Left ventricle myocardium inferior (tissue), 1 donor: ENCODE results near the gene ELOB. TPM values are rescaled to one million over a fixed set of nuclear protein-coding genes. Genes with fewer than 3 reads are reported as not detected.

Experiments
- DNase-seq: peaks from one replicate; pipeline ENCODE4 v3.0.0-alpha.2; 2020
- H3K27ac ChIP-seq: fragments of 200-600 bp; replicated peaks from 2 replicates; pipeline ENCODE4 v1.8.0; 2021
- H3K27me3 ChIP-seq: fragments of 200-600 bp; 2 replicates; pipeline ENCODE4 v1.8.0; 2021; ENCODE audit warnings: low read depth
- H3K36me3 ChIP-seq: fragments of 200-600 bp; 2 replicates; pipeline ENCODE4 v1.8.0; 2021
- H3K4me1 ChIP-seq: fragments of 200-600 bp; 2 replicates; pipeline ENCODE4 v1.8.0; 2021
- H3K4me3 ChIP-seq: fragments of 200-600 bp; 2 replicates; pipeline ENCODE4 v1.8.0; 2021; ENCODE audit warnings: mild to moderate bottlenecking, moderate library complexity
- H3K9me3 ChIP-seq: fragments of 200-600 bp; replicated peaks from 2 replicates; pipeline ENCODE4 v1.8.0; 2021
- intact Hi-C: fragments of 100-400 bp; cut with micrococcal nuclease; formaldehyde crosslinking; loops from one replicate; pipeline ENCODE4 v1.11.0; 2022
- total RNA-seq: library from RNA; stranded (reverse); fragmentation: NEBNext Ultra II Directional; extraction: Animal tissue kit (Norgen Biotek cat#: 25700); gene quantifications from one replicate; pipeline ENCODE4 v1.2.1, GENCODE V29; 2021
- TF ChIP-seq, protein P1 (sequence below): fragments of 200-600 bp; IDR thresholded peaks from 2 replicates; pipeline ENCODE4 v1.8.0; 2021; ENCODE audit warnings: antibody characterized with exemption, mild to moderate bottlenecking, borderline replicate concordance
- donor health status: DM: no; HTN: yes; CAD: no; lungs with severe emphysema.

The ELOB gene
- total RNA-seq, 1 donor from 2014 or later, result 304 TPM

DNA sequence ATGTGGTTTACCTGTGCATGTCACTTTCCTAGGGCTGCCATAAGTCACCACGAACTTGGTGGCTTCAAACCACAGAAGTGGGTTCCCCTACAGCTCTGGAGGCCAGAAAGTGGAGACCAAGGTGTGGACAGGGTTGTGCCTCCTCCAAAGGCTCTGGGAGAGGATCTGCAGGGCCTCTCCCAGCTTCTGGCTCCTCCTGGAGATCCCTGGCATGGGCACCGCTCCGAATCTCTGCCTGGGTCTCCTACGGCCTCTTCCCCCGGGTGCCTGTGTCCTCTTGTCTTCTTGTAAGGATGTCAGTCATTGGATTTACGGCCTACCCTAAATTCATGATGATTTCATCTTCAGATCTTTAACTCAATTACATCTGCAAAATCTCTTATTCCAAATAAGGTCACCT is 27.1 kb downstream of the ELOB start:
- intact Hi-C loops, result no loop called here
- H3K9me3 ChIP-seq, result no peaks in the 10 kb centered on the region
- TF ChIP-seq, protein P1, sequence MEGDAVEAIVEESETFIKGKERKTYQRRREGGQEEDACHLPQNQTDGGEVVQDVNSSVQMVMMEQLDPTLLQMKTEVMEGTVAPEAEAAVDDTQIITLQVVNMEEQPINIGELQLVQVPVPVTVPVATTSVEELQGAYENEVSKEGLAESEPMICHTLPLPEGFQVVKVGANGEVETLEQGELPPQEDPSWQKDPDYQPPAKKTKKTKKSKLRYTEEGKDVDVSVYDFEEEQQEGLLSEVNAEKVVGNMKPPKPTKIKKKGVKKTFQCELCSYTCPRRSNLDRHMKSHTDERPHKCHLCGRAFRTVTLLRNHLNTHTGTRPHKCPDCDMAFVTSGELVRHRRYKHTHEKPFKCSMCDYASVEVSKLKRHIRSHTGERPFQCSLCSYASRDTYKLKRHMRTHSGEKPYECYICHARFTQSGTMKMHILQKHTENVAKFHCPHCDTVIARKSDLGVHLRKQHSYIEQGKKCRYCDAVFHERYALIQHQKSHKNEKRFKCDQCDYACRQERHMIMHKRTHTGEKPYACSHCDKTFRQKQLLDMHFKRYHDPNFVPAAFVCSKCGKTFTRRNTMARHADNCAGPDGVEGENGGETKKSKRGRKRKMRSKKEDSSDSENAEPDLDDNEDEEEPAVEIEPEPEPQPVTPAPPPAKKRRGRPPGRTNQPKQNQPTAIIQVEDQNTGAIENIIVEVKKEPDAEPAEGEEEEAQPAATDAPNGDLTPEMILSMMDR, result no peak
- no peaks in the 10 kb centered on the region for H3K27me3 ChIP-seq
- peaks cover 36% of the 10 kb centered on the region for H3K4me1 ChIP-seq
- no peak overlapping the region for H3K4me3 ChIP-seq
- no peak for DNase-seq
- no peak overlapping the region for H3K27ac ChIP-seq
- H3K36me3 ChIP-seq, result no peaks in the 10 kb centered on the region

DNA sequence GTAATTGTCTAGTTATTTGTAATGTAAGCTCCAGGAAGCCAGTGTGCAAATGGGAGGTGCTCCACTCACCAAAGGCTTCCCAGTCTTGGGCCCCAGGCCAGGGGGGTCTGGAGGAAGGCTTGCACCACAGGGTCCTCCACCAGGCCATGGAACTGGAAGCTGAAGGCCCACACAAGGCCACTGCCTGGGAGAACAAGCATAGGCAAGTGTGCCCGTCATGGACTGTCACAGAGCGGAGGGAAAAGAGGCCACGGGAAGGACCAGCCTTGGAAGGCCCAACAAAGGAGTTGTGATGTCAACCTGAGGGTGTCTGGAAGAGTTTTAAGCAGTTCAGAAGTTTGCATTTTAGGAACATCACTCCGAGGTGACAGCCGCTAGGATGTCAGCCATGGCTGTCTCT is 27.6 kb downstream of the ELOB start:
- no peaks in the 10 kb centered on the region for H3K9me3 ChIP-seq
- H3K4me3 ChIP-seq, result no peak overlapping the region
- DNase-seq, result no peak
- no peak overlapping the region for H3K27ac ChIP-seq
- TF ChIP-seq, protein P1, result no peak
- intact Hi-C loops, result no loop called here
- H3K27me3 ChIP-seq, result no peaks in the 10 kb centered on the region
- H3K36me3 ChIP-seq, result no peaks in the 10 kb centered on the region
- peaks cover 31% of the 10 kb centered on the region for H3K4me1 ChIP-seq

DNA sequence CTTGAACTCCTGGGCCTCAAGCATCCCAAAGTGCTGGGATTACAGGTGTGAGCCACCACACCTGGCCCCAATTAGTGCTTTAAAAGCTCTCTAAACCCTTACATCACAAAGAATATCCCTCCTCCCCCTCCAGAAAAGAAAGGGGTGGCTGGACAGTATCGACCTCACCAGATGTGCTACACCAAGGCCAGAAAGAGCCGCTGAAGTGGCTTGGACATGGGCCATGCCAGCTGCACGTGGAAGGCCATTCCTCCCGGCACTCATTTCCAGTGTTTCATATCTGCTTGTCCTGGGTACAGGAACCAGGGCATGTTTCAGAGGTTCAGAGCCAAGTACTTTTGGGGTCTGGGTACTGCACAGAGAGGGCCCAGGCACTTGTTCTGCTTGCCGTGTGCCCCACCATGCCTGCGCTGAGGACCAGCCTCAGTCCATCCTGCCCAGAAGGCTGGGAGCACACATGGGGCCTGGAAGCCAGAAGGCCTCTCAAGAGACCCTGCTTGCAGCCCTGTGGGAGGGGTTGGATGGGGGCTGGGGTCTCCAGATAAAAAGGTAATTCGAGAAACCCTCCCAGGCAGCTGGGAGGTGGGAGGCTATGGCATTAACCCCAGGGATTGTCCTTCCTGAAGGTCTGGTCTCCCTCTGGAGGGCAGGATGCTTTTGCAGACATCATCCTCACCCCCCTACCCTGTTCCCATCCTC is 28.2 kb downstream of the ELOB start:
- Histone ChIP-seq H3K4me1 (peaks cover 25% of the 10 kb centered on the region), H3K27me3 (no peaks in the 10 kb centered on the region), H3K36me3 (no peaks in the 10 kb centered on the region), H3K9me3 (no peaks in the 10 kb centered on the region), H3K27ac (no peak overlapping the region), H3K4me3 (no peak overlapping the region)
- no peak for DNase-seq
- intact Hi-C loops, result no loop called here
- TF ChIP-seq, protein P1, result no peak

DNA sequence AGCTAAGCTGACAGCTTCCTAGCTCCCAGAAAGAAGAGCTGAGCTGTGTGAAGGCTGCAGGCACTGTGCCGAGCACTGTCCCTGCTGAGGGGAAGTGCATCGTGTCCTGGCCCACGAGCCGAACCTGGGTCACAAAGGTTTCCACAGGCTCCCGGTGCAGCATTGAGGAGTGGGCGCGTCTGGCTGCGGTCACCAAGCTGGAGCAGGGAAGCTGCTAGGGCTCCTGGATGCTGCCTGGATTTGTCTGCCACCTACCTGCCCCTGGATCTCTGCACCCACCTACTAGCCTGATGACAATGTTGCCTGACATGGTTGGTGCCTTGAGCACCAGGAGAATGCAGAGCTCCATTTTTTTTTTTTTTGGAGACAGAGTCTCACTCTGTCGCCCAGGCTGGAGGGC is 31.1 kb downstream of the ELOB start:
- H3K27me3 ChIP-seq, result peaks cover 3% of the 10 kb centered on the region

DNA sequence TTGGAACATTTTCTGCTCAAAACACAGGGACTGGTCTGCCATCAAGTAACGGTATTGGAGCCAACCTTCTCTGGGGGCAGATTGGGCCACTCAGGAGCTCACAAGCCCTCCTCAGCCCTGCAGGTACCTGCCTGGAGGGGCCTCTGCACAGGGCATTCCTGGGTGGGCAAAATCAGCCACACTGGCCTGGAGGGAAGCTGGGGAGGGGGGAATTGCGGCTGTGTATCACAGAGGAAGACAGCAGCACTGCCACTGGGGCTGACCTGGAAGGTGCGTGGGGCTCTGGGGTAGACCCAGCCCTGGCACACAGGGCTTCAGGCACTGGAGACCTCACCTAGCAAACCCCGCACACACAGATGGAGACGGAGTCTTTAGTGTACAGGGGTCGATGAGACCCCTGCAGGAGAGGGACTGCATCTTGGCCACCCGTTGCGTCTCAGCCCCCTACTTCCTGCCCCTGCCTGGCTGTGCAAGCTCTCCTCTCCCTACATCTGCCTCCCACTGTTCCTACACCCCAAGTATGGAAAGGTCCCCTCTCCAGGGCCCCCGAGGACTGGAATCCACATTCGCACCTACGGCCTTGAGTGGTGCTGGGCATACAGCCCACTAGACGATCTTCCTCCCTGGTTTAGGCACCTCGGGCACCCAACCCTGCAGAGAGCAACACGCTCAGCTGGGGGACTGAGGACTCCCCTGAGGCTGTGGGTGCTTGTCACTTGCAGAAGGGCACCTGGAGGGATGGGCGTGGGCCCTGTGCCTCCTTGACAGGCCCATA is 31.8 kb downstream of the ELOB start:
- H3K4me1 ChIP-seq, result no peaks in the 10 kb centered on the region
- no peak for DNase-seq
- intact Hi-C loops, result no loop called here
- TF ChIP-seq, protein P1, result no peak
- no peak overlapping the region for H3K4me3 ChIP-seq
- no peak overlapping the region for H3K27ac ChIP-seq
- peaks cover 9% of the 10 kb centered on the region for H3K27me3 ChIP-seq
- no peaks in the 10 kb centered on the region for H3K9me3 ChIP-seq
- no peaks in the 10 kb centered on the region for H3K36me3 ChIP-seq

More for the DNA sequence above, 31.1 kb downstream of the ELOB start:
- H3K36me3 ChIP-seq, result no peaks in the 10 kb centered on the region
- intact Hi-C loops, result no loop called here
- no peaks in the 10 kb centered on the region for H3K9me3 ChIP-seq
- no peak overlapping the region for H3K27ac ChIP-seq
- TF ChIP-seq, protein P1, result no peak
- no peak overlapping the region for H3K4me3 ChIP-seq
- DNase-seq, result no peak
- peaks cover 1% of the 10 kb centered on the region for H3K4me1 ChIP-seq
